ENCODE measurements around the gene ZNF124. TPM values are rescaled to one million over a fixed set of nuclear protein-coding genes. Genes with fewer than 3 reads are reported as not detected.

Gene ZNF124
- polyA plus RNA-seq, 1 experiment: 4.9 TPM

- no peak for DNase-seq (ENCODE audit: low read depth, low spot score)
- Histone ChIP-seq H3K27ac (ENCODE audit: low read depth, low read length) (no peak overlapping the region), H3K9me3 (ENCODE audit: control insufficient read depth, insufficient read depth, low read length) (peaks cover 18% of the 10 kb centered on the region), H3K27me3 (ENCODE audit: control insufficient read depth, insufficient read depth, low read length) (no peaks in the 10 kb centered on the region), H3K4me3 (ENCODE audit: low read depth, low read length) (no peak overlapping the region)
- ChIA-PET POLR2A (no interaction called here), CTCF (no interaction called here)
- TF ChIP-seq CTCF (IDR thresholded peaks at IDR 0.05; ENCODE audit: low read depth, low read length): no peak
Measured at GRCh38 chr1:247204177-247204647, 32.4 kb upstream of the ZNF124 start.

GRCh38 chr1:247198781-247199180 is 27.0 kb upstream of the ZNF124 start:
- Histone ChIP-seq H3K9me3 (ENCODE audit: control insufficient read depth, insufficient read depth, low read length) (peaks cover 3% of the 10 kb centered on the region; the same call in 1 of the 2 replicates), H3K4me3 (ENCODE audit: low read depth, low read length) (no peak overlapping the region), H3K27me3 (ENCODE audit: control insufficient read depth, insufficient read depth, low read length) (no peaks in the 10 kb centered on the region), H3K27ac (ENCODE audit: low read depth, low read length) (no peak overlapping the region)
- no peak for DNase-seq (ENCODE audit: low read depth, low spot score)
- ChIA-PET POLR2A (no interaction called here), CTCF (no interaction called here)
- no peak for TF ChIP-seq CTCF (IDR thresholded peaks at IDR 0.05; ENCODE audit: low read depth, low read length)

GRCh38 chr1:247193958-247194357 is 22.1 kb upstream of the ZNF124 start:
- no peak for DNase-seq (ENCODE audit: low read depth, low spot score)
- CTCF ChIA-PET: no interaction called here
- Histone ChIP-seq H3K9me3 (ENCODE audit: control insufficient read depth, insufficient read depth, low read length) (peaks cover 10% of the 10 kb centered on the region), H3K27ac (ENCODE audit: low read depth, low read length) (no peak overlapping the region), H3K4me3 (ENCODE audit: low read depth, low read length) (no peak overlapping the region), H3K27me3 (ENCODE audit: control insufficient read depth, insufficient read depth, low read length) (no peaks in the 10 kb centered on the region)
- TF ChIP-seq CTCF (IDR thresholded peaks at IDR 0.05; ENCODE audit: low read depth, low read length): no peak
- POLR2A ChIA-PET: no interaction called here

GRCh38 chr1:247189981-247190798 is 18.4 kb upstream of the ZNF124 start:
- Histone ChIP-seq H3K4me3 (ENCODE audit: low read depth, low read length) (no peak overlapping the region), H3K27me3 (ENCODE audit: control insufficient read depth, insufficient read depth, low read length) (no peaks in the 10 kb centered on the region), H3K9me3 (ENCODE audit: control insufficient read depth, insufficient read depth, low read length) (peaks cover 16% of the 10 kb centered on the region), H3K27ac (ENCODE audit: low read depth, low read length) (no peak overlapping the region)
- TF ChIP-seq CTCF (IDR thresholded peaks at IDR 0.05; ENCODE audit: low read depth, low read length): no peak
- CTCF ChIA-PET: interaction anchor here (0.6 kb wide), 1 partner anchor 22 kb away, joined by 6 read pairs; no protein-coding TSS in a partner anchor
- no peak for DNase-seq (ENCODE audit: low read depth, low spot score)
- POLR2A ChIA-PET: no interaction called here

GRCh38 chr1:247185667-247186066 is 13.8 kb upstream of the ZNF124 start:
- H3K4me3 ChIP-seq (ENCODE audit: low read depth, low read length): no peak overlapping the region
- DNase-seq (ENCODE audit: low read depth, low spot score): no peak
- H3K27me3 ChIP-seq (ENCODE audit: control insufficient read depth, insufficient read depth, low read length): no peaks in the 10 kb centered on the region
- H3K27ac ChIP-seq (ENCODE audit: low read depth, low read length): no peak overlapping the region
- CTCF ChIA-PET: no interaction called here
- H3K9me3 ChIP-seq (ENCODE audit: control insufficient read depth, insufficient read depth, low read length): peaks cover 34% of the 10 kb centered on the region
- POLR2A ChIA-PET: no interaction called here
- TF ChIP-seq CTCF (IDR thresholded peaks at IDR 0.05; ENCODE audit: low read depth, low read length): no peak
